IMR-90 (cell line): Measurements from ENCODE around the gene ADAMTS13. TPM values are rescaled to one million over a fixed set of nuclear protein-coding genes. Genes with fewer than 3 reads are reported as not detected.

Source experiments
- ATAC-seq: fragments of 200-7000 bp; cut with Tn5 transposase; 2 replicates; pipeline ENCODE4 v1.9.1; 2020; ENCODE audit warnings: low read depth, mild to moderate bottlenecking, moderate library complexity
- BruUV-seq: library from RNA; stranded (reverse); fragments of 400-500 nt; replicated peaks from 2 replicates; lab custom pipeline; 2021; lab: Mats Ljungman, UMichigan
- CTCF ChIA-PET: fragments of 300-600 bp; formaldehyde crosslinking; extraction: SDS; loops from one replicate; lab custom pipeline; 2021; ENCODE audit warnings: antibody characterized with exemption; lab: Yijun Ruan, JAX
- POLR2A ChIA-PET: fragments of 300-600 bp; sonication (Branson Sonifier 250); formaldehyde crosslinking; loops from one replicate; lab custom pipeline; 2022; ENCODE audit warnings: antibody characterized with exemption; ENCODE audit not compliant: unreplicated experiment; lab: Charles Lee
- DNase-seq: peaks from one replicate; pipeline ENCODE4 v3.0.0; 2013
- H2AFZ ChIP-seq: replicated peaks from 2 replicates; pipeline ENCODE3; 2013; ENCODE audit warnings: low read length, mild to moderate bottlenecking; ENCODE audit not compliant: poor library complexity
- H2AK5ac ChIP-seq: 2 replicates; pipeline ENCODE4 v1.6.1; 2013; ENCODE audit warnings: low read depth, low read length, inconsistent platforms
- H2AK9ac ChIP-seq: replicated peaks from 2 replicates; pipeline ENCODE3; 2013; ENCODE audit warnings: mild to moderate bottlenecking, low read depth, low read length, moderate library complexity; ENCODE audit not compliant: poor library complexity
- H2BK120ac ChIP-seq: 2 replicates; pipeline ENCODE4 v1.6.1; 2013; ENCODE audit warnings: low read depth, low read length, inconsistent platforms
- H2BK15ac ChIP-seq: 3 replicates; pipeline ENCODE4 v1.6.1; 2013; ENCODE audit warnings: low read depth, low read length, inconsistent platforms
- H2BK20ac ChIP-seq: 2 replicates; pipeline ENCODE4 v1.6.1; 2013; ENCODE audit warnings: low read depth, mild to moderate bottlenecking, inconsistent platforms, low read length, moderate library complexity
- H2BK5ac ChIP-seq: 2 replicates; pipeline ENCODE4 v1.6.1; 2013; ENCODE audit warnings: mild to moderate bottlenecking, low read depth, low read length, inconsistent platforms; ENCODE audit not compliant: poor library complexity, severe bottlenecking
- H3K14ac ChIP-seq: replicated peaks from 2 replicates; pipeline ENCODE4 v1.6.1; 2013; ENCODE audit warnings: low read depth, low read length, inconsistent platforms
- H3K18ac ChIP-seq: 2 replicates; pipeline ENCODE4 v1.6.1; 2013; ENCODE audit warnings: low read depth, low read length, control low read depth
- H3K23ac ChIP-seq: 2 replicates; pipeline ENCODE4 v1.6.1; 2013; ENCODE audit warnings: low read depth, low read length, inconsistent platforms
- H3K27ac ChIP-seq: 2 replicates; pipeline ENCODE4 v1.5.1; 2013; ENCODE audit warnings: mild to moderate bottlenecking, control low read depth, low read length; ENCODE audit not compliant: insufficient read depth
- H3K27me3 ChIP-seq: 2 replicates; pipeline ENCODE4 v1.6.1; 2013; ENCODE audit warnings: low read length; ENCODE audit not compliant: control insufficient read depth, insufficient read depth
- H3K36me3 ChIP-seq: 2 replicates; pipeline ENCODE4 v1.6.1; 2013; ENCODE audit warnings: low read length, mixed read lengths; ENCODE audit not compliant: control insufficient read depth, insufficient read depth
- H3K4ac ChIP-seq: 2 replicates; pipeline ENCODE4 v1.6.1; 2013; ENCODE audit warnings: low read depth, low read length, inconsistent platforms
- H3K4me1 ChIP-seq: 2 replicates; pipeline ENCODE4 v1.6.1; 2013; ENCODE audit warnings: low read length, mixed read lengths; ENCODE audit not compliant: control insufficient read depth, insufficient read depth
- H3K4me2 ChIP-seq: 2 replicates; pipeline ENCODE4 v1.6.1; 2013; ENCODE audit warnings: low read depth, mild to moderate bottlenecking, control low read depth, low read length, moderate library complexity
- H3K4me3 ChIP-seq: 2 replicates; pipeline ENCODE4 v1.5.1; 2013; ENCODE audit warnings: low read depth, mild to moderate bottlenecking, control low read depth, low read length, moderate library complexity; ENCODE audit not compliant: insufficient read depth
- H3K56ac ChIP-seq: 2 replicates; pipeline ENCODE4 v1.6.1; 2013; ENCODE audit warnings: low read length, inconsistent platforms; ENCODE audit not compliant: insufficient read depth; ENCODE audit errors: extremely low read depth
- H3K79me1 ChIP-seq, 2 experiments: 2 replicates each; pipeline ENCODE4 v1.6.1; 2013; ENCODE audit warnings: low read length in 2 of 2, inconsistent platforms in 1 of 2, low read depth in 1 of 2
- H3K9ac ChIP-seq: 2 replicates; pipeline ENCODE4 v1.6.1; 2013; ENCODE audit warnings: low read depth, low read length, control low read depth
- H3K9me1 ChIP-seq: 2 replicates; pipeline ENCODE4 v1.6.1; 2013; ENCODE audit warnings: low read length, inconsistent platforms; ENCODE audit not compliant: insufficient read depth
- H3K9me3 ChIP-seq: 2 replicates; pipeline ENCODE4 v1.6.1; 2013; ENCODE audit warnings: low read length; ENCODE audit not compliant: control insufficient read depth, insufficient read depth
- H4K20me1 ChIP-seq: 2 replicates; pipeline ENCODE4 v1.6.1; 2013; ENCODE audit warnings: low read length, inconsistent platforms; ENCODE audit not compliant: insufficient read depth
- H4K5ac ChIP-seq: 2 replicates; pipeline ENCODE4 v1.6.1; 2013; ENCODE audit warnings: mild to moderate bottlenecking, low read depth, low read length, control low read depth
- H4K8ac ChIP-seq, 2 experiments: 2 replicates each; pipeline ENCODE4 v1.6.1; 2013; ENCODE audit warnings: low read depth in 2 of 2, low read length in 2 of 2, control low read depth in 1 of 2, inconsistent platforms in 1 of 2
- H4K91ac ChIP-seq: 2 replicates; pipeline ENCODE4 v1.6.1; 2013; ENCODE audit warnings: low read depth, low read length, inconsistent platforms; ENCODE audit not compliant: insufficient read depth
- RCOR1 ChIP-seq: IDR thresholded peaks from 2 replicates; pipeline ENCODE4 v1.6.1; 2012; ENCODE audit warnings: mild to moderate bottlenecking, low read length, improper control_type of control experiment; ENCODE audit not compliant: insufficient replicate concordance
- WGBS, 2 experiments: methylation state at CpG; one replicate each; pipeline versions ENCODE4 v1.1.5 to v1.1.7; 2013; ENCODE audit warnings: missing lambda C conversion rate in 2 of 2; ENCODE audit not compliant: insufficient read length in 1 of 2; ENCODE audit errors: extremely low coverage in 2 of 2; 5-methylcytosine and 5-hydroxymethylcytosine counted together
- dilution Hi-C: fragments of 300-500 bp; cut with HindIII; formaldehyde crosslinking; loops from one replicate; pipeline ENCODE4 v1.14.3; 2018; ENCODE audit warnings: low sequenced_read_pairs; ENCODE audit not compliant: unreplicated experiment
- in situ Hi-C: fragments of 300-500 bp; cut with MboI; formaldehyde crosslinking; loops from 3 replicates; pipeline ENCODE4 v1.14.3; 2019; ENCODE audit warnings: low sequenced_read_pairs, inconsistent platforms, mixed read lengths
- intact Hi-C: fragments of 100-400 bp; cut with micrococcal nuclease; formaldehyde crosslinking; loops from 2 replicates; pipeline ENCODE4 v1.10.0; 2022
- polyA plus RNA-seq, 3 experiments: library from polyadenylated mRNA; depleted of rRNA; stranded (reverse); fragments of >200 nt; gene quantifications; 2 replicates each; pipeline ENCODE4 v1.2.3, GENCODE V29; 2012; ENCODE audit warnings: low replicate concordance in 1 of 3
- total RNA-seq: library from RNA; depleted of rRNA; stranded (reverse); fragments of >200 nt; gene quantifications from 2 replicates; pipeline ENCODE4 v1.2.3, GENCODE V29; 2012
- TF ChIP-seq, protein P1 (sequence below): fragments of 150-350 bp; IDR thresholded peaks from 2 replicates; pipeline ENCODE4 v1.6.1; 2017; ENCODE audit warnings: mild to moderate bottlenecking, antibody characterized with exemption, low read length, low read depth

The ADAMTS13 gene
- total and polyA plus RNA-seq, 2 of the 4 experiments (the other 2 are of a cell fraction): 0.18 to 2.8 TPM

- no peak overlapping the region for H3K23ac ChIP-seq
- H3K9me3 ChIP-seq: no peaks in the 10 kb centered on the region
- no peak overlapping the region for H3K4me3 ChIP-seq
- DNase-seq (peak; percentile 46), ATAC-seq (peak; percentile 44)
- H4K8ac ChIP-seq: no peak overlapping the region
- no peaks in the 10 kb centered on the region; the same call in 1 of the 2 replicates for H4K20me1 ChIP-seq
- H3K79me1 ChIP-seq: no peaks in the 10 kb centered on the region
- H3K27ac ChIP-seq: no peak overlapping the region
- in situ Hi-C loops: no loop called here
- H3K36me3 ChIP-seq: no peaks in the 10 kb centered on the region
- no peak overlapping the region for H2AK9ac ChIP-seq
- no peak overlapping the region for H3K4ac ChIP-seq
- intact Hi-C loops: no loop called here
- H2BK120ac ChIP-seq: no peak overlapping the region
- no peak overlapping the region for H3K14ac ChIP-seq
- no peak overlapping the region for H3K18ac ChIP-seq
- POLR2A ChIA-PET: no interaction called here
- H3K56ac ChIP-seq: no peak overlapping the region
- no peak overlapping the region for H2AK5ac ChIP-seq
- no peaks in the 10 kb centered on the region for H3K4me1 ChIP-seq
- no peak overlapping the region for H4K91ac ChIP-seq
- peak; percentile 97 for TF ChIP-seq RCOR1
- TF ChIP-seq, protein P1, sequence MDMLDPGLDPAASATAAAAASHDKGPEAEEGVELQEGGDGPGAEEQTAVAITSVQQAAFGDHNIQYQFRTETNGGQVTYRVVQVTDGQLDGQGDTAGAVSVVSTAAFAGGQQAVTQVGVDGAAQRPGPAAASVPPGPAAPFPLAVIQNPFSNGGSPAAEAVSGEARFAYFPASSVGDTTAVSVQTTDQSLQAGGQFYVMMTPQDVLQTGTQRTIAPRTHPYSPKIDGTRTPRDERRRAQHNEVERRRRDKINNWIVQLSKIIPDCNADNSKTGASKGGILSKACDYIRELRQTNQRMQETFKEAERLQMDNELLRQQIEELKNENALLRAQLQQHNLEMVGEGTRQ: no peak
- H4K5ac ChIP-seq: no peak overlapping the region
- H3K27me3 ChIP-seq: peaks cover 15% of the 10 kb centered on the region
- no peak overlapping the region for H3K9ac ChIP-seq
- H2AFZ ChIP-seq: no peak overlapping the region
- H3K9me1 ChIP-seq: no peaks in the 10 kb centered on the region
- no peak overlapping the region for H2BK5ac ChIP-seq
- H2BK20ac ChIP-seq: no peak overlapping the region
- no CpG with 5 or more reads among the region's 8 CpGs for WGBS, 2 experiments
- no peak overlapping the region for H2BK15ac ChIP-seq
- dilution Hi-C loops: no loop called here
- CTCF ChIA-PET: no interaction called here
- BruUV-seq: no TSS peak
- no peak overlapping the region for H3K4me2 ChIP-seq
Measured at GRCh38 chr9:133443982-133444381, 21.8 kb downstream of the ADAMTS13 start.
